ENCODE measurements around the gene TRIM41. TPM values are rescaled to one million over a fixed set of nuclear protein-coding genes. Genes with fewer than 3 reads are reported as not detected.
A peak's percentile ranks its signal among the peaks of the same experiment; 100 is the strongest.

The TRIM41 gene
- polyA plus RNA-seq, 1 donor (not counting 4 experiments of a cell fraction or from before 2014, with no cell fraction given) = 13.4 TPM

DNA sequence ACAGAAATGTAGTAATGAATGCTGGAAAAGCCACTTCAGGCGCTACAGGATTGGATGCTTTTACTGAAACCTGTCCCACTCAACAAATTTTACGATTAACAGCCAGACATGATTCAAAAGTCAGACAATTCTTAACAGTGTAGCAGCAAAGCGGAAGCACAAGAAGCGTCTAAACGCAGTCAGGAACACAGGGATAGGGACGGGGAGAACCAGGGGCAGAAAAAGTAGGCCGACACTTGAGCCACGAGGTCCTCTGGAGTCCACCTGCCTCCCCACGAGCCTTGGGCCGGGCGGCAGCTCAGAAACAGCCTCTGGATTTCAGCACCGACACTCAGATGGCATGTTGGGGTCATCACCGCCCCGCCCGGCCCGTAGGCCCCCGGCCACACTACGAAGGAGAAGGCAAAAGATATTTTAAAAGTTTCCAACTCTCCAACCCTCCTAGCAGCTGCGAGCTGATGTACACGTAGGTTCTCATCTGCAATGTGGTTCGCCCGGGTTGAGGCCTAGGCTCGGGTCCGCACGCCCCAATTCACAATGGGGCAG is 20.0 kb downstream of the TRIM41 start:
- H3K4me1 ChIP-seq (ENCODE audit: control insufficient read depth, extremely low read depth, insufficient read depth, low read length) = peaks cover 25% of the 10 kb centered on the region
- peaks cover 13 to 39% of the 10 kb centered on the region in 2 experiments for H3K36me3 ChIP-seq (ENCODE audit: control insufficient read depth in 2 of 2, extremely low read depth in 1 of 2, insufficient read depth in 2 of 2, low read length in 2 of 2)
- peak overlapping the region; percentile 98 for H3K9ac ChIP-seq (ENCODE audit: control insufficient read depth, extremely low read depth, insufficient read depth, low read length)
- FAIRE-seq (no peak), DNase-seq (ENCODE audit: low read depth, low spot score) (no peak)
- H3K27ac ChIP-seq (ENCODE audit: control insufficient read depth, insufficient read depth, low read length) = peak overlapping the region; percentile 88
- dilution Hi-C loops (cut with MboI; ENCODE audit: extremely low pct_ligation_motif_present, low sequenced_read_pairs) = no loop called here
- H4K20me1 ChIP-seq (ENCODE audit: control insufficient read depth, extremely low read depth, insufficient read depth, low read length) = peaks cover 30% of the 10 kb centered on the region
- peak overlapping the region; percentile 91 to 98 (median 95) for H3K4me3 ChIP-seq (ENCODE audit: control insufficient read depth in 2 of 3, extremely low read depth in 1 of 3, insufficient read depth in 2 of 3, low read depth in 1 of 3, low read length in 3 of 3)
- no peaks in the 10 kb centered on the region for H3K9me3 ChIP-seq (ENCODE audit: control insufficient read depth, low read depth, low read length)
- H3K9me1 ChIP-seq (ENCODE audit: control insufficient read depth, extremely low read depth, insufficient read depth, low read length) = no peaks in the 10 kb centered on the region
- peak overlapping the region; percentile 95 for H2AFZ ChIP-seq (ENCODE audit: control insufficient read depth, low read length)
- no peaks in the 10 kb centered on the region for H3K27me3 ChIP-seq (ENCODE audit: control insufficient read depth, extremely low read depth, insufficient read depth, low read length)
- H3K4me2 ChIP-seq (ENCODE audit: control insufficient read depth, extremely low read depth, insufficient read depth, low read depth, low read length) = peak overlapping the region; percentile 94
- no peak for TF ChIP-seq EZH2 (IDR thresholded peaks at IDR 0.05; ENCODE audit: low read length)
- H3K79me2 ChIP-seq (ENCODE audit: control insufficient read depth, insufficient read depth, low read length) = peaks cover 75% of the 10 kb centered on the region

GRCh38 chr5:181243564-181244343 is 20.7 kb downstream of the TRIM41 start, which contains the start of gene RACK1:
RACK1 (minus strand) TSS chr5:181243906; CDS start chr5:181243800, 106 bp downstream.
- dilution Hi-C loops (cut with MboI; ENCODE audit: extremely low pct_ligation_motif_present, low sequenced_read_pairs) = no loop called here
- Histone ChIP-seq H3K4me1 (ENCODE audit: control insufficient read depth, extremely low read depth, insufficient read depth, low read length) (peaks cover 30% of the 10 kb centered on the region), H3K27ac (ENCODE audit: control insufficient read depth, insufficient read depth, low read length) (peak within 1 kb of the TSS; percentile 88), H3K9me1 (ENCODE audit: control insufficient read depth, extremely low read depth, insufficient read depth, low read length) (no peaks in the 10 kb centered on the region), H3K36me3 (ENCODE audit: control insufficient read depth in 2 of 2, extremely low read depth in 1 of 2, insufficient read depth in 2 of 2, low read length in 2 of 2) (peaks cover 12 to 36% of the 10 kb centered on the region in 2 experiments), H3K27me3 (ENCODE audit: control insufficient read depth, extremely low read depth, insufficient read depth, low read length) (no peaks in the 10 kb centered on the region), H3K4me2 (ENCODE audit: control insufficient read depth, extremely low read depth, insufficient read depth, low read depth, low read length) (peak within 1 kb of the TSS; percentile 94), H2AFZ (ENCODE audit: control insufficient read depth, low read length) (peak within 1 kb of the TSS; percentile 95), H3K4me3 (ENCODE audit: control insufficient read depth in 2 of 3, extremely low read depth in 1 of 3, insufficient read depth in 2 of 3, low read depth in 1 of 3, low read length in 3 of 3) (peak within 1 kb of the TSS; percentile 91 to 98 (median 95)), H3K9me3 (ENCODE audit: control insufficient read depth, low read depth, low read length) (no peaks in the 10 kb centered on the region), H3K79me2 (ENCODE audit: control insufficient read depth, insufficient read depth, low read length) (peaks cover 76% of the 10 kb centered on the region), H4K20me1 (ENCODE audit: control insufficient read depth, extremely low read depth, insufficient read depth, low read length) (peaks cover 23% of the 10 kb centered on the region), H3K9ac (ENCODE audit: control insufficient read depth, extremely low read depth, insufficient read depth, low read length) (peak within 1 kb of the TSS; percentile 98)
- no peak for TF ChIP-seq EZH2 (IDR thresholded peaks at IDR 0.05; ENCODE audit: low read length)
- TF ChIP-seq, protein P1, sequence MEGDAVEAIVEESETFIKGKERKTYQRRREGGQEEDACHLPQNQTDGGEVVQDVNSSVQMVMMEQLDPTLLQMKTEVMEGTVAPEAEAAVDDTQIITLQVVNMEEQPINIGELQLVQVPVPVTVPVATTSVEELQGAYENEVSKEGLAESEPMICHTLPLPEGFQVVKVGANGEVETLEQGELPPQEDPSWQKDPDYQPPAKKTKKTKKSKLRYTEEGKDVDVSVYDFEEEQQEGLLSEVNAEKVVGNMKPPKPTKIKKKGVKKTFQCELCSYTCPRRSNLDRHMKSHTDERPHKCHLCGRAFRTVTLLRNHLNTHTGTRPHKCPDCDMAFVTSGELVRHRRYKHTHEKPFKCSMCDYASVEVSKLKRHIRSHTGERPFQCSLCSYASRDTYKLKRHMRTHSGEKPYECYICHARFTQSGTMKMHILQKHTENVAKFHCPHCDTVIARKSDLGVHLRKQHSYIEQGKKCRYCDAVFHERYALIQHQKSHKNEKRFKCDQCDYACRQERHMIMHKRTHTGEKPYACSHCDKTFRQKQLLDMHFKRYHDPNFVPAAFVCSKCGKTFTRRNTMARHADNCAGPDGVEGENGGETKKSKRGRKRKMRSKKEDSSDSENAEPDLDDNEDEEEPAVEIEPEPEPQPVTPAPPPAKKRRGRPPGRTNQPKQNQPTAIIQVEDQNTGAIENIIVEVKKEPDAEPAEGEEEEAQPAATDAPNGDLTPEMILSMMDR (optimal IDR thresholded peaks at IDR 0.05 in 1 of 3, IDR thresholded peaks at IDR 0.05 in 1 of 3, conservative IDR thresholded peaks at IDR 0.05 in 1 of 3; ENCODE audit: extremely low read depth in 1 of 3, insufficient read depth in 2 of 3, low read length in 3 of 3) = no peak
- FAIRE-seq (no peak), DNase-seq (ENCODE audit: low read depth, low spot score) (no peak)

Measured in keratinocyte (primary cell).